GM19438 (cell line): Measurements from ENCODE around the gene FSHR.

ENCODE experiments used
- ATAC-seq: cut with Tn5 transposase; IDR thresholded peaks from one replicate; pipeline ENCODE4 v1.9.1; 2021; ENCODE audit warnings: low read depth; ENCODE audit not compliant: unreplicated experiment

Gene FSHR

GRCh38 chr2:49122107-49122506 lies 32.2 kb downstream of the FSHR start:
- ATAC-seq: no peak

- ATAC-seq: no peak
These were observed 41.3 kb downstream of the FSHR start for GRCh38 chr2:49113046-49113445.

- no peak for ATAC-seq
These were observed 42.9 kb downstream of the FSHR start for GRCh38 chr2:49111456-49111855.

GRCh38 chr2:49111006-49111405 lies 43.3 kb downstream of the FSHR start:
- no peak for ATAC-seq

DNA sequence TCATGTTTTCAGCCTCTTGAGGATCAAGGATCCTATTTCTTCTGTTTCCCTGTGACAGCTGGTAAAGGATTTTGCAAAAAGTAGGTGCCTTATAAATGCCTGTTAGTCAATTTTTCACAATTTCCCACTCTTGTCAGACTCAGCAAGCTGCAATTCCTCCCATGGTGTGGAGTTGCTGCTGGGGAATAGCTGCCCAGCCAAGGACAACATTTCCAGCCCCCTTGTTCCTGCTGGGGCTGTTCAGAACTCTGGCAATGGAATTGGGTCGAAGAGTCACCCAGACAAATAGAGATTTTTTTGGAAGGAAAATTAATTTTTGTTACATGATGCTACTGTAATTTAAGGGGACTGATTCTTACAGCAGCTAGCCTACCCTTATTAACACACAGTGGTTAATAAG lies 43.7 kb downstream of the FSHR start:
- ATAC-seq: no peak

- no peak for ATAC-seq
These were observed 45.5 kb downstream of the FSHR start for GRCh38 chr2:49108851-49109250.

DNA sequence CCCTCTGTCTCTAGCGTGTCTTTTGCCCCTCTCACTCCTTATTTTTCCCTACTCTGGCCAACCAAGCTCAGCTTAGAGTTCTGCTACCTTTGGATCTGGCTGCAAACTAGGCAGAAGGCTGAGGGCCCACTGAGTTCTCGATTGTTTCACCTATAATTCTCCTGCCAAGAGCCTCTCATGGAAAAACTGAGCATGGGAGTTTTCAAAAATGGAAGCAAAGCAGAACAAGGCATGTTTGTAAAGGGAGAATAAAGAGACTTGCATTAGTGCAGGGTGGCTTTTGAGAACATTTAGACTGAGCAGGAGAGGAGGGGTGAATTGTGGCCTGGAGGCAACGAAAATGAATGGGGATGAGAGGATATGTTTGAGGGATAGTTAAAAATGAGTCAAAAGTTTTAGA lies 45.9 kb downstream of the FSHR start:
- ATAC-seq: no peak

- ATAC-seq: no peak
These were observed 48.8 kb downstream of the FSHR start for GRCh38 chr2:49105506-49105905.

GRCh38 chr2:49102146-49102545 lies 52.2 kb downstream of the FSHR start:
- ATAC-seq: no peak

GRCh38 chr2:49080681-49081080 lies 73.6 kb downstream of the FSHR start:
- ATAC-seq: no peak

- no peak for ATAC-seq
These were observed 83.6 kb downstream of the FSHR start for GRCh38 chr2:49070716-49071115.

GRCh38 chr2:49069829-49070228 lies 84.5 kb downstream of the FSHR start:
- no peak for ATAC-seq

DNA sequence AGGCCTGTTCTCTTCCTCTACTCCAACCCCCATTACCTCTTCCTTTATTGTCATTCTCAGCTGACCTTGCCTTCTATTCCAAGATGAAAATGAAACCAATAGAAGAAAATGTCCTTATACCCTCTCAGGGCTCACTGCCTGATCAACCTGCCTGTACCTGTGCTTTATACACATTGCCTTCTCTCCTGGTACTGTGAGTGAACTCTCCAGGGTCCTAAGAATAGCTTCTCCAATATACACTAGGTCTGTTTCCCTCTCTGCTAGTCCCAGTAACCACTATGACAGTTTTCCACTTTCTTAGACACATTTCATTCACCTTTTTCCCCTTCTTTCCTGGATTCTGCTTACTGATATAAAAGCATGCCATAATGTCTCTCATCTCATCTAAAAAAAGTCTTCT lies 85.7 kb downstream of the FSHR start:
- ATAC-seq: no peak

DNA sequence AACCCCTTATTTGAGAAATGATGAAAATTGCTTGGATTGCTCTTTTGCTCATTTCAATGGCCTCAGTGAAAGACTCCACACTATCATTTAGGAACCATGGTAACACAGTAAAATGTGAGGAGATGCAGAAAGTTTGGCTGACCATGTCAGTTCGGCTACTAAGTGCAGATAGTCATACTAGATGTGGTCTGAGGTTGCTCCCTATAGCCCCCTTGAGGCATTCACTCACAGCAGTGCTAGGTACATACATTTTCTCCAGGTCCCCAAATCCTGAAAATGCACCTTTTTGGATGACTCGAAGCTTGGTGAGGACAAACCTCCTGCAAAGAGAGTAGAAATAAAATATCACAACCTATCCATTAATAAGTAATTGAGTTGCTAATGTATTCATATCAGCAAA lies 86.3 kb downstream of the FSHR start:
- no peak for ATAC-seq

GRCh38 chr2:49053156-49053555 lies 101.2 kb downstream of the FSHR start:
- ATAC-seq: no peak

- ATAC-seq: no peak
These were observed 104.0 kb downstream of the FSHR start for GRCh38 chr2:49050265-49050664.

DNA sequence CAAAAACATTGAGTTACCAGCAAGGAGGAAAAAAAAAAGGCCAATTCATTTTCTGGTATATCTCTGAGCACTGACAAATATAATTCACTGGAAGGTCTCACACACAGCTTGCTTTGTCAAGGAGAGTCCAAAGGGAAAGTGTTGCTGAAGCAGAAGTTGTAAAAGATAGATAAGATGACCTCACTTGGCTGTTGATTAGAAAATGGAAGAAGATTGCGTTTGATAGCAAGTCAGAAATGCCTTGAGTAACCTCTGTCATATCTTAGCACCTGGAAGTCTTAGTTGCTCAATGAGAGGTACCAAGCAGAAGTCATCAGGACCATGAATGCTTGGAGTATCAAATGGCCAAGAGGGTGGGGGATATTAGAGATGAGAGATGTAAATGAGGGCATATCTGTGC lies 105.2 kb downstream of the FSHR start:
- no peak for ATAC-seq

DNA sequence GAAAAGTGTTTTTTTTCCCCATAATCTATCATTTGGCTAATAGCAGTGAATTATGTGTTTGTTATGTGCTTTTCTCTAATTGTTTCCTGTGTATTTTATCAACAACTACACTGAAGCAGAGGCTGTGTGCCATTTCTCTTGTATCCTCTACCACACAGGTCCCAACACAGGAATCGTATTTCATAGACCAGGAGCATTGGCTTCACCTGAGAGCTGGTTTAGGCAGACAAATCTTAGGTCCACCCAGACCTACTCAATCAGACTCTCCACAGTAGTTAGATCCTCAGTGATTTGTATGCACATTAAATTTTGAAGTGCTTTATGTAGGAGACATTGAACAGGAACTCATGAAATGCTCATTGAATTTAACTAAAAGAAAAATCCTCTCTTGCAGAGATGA lies 109.2 kb downstream of the FSHR start:
- no peak for ATAC-seq

DNA sequence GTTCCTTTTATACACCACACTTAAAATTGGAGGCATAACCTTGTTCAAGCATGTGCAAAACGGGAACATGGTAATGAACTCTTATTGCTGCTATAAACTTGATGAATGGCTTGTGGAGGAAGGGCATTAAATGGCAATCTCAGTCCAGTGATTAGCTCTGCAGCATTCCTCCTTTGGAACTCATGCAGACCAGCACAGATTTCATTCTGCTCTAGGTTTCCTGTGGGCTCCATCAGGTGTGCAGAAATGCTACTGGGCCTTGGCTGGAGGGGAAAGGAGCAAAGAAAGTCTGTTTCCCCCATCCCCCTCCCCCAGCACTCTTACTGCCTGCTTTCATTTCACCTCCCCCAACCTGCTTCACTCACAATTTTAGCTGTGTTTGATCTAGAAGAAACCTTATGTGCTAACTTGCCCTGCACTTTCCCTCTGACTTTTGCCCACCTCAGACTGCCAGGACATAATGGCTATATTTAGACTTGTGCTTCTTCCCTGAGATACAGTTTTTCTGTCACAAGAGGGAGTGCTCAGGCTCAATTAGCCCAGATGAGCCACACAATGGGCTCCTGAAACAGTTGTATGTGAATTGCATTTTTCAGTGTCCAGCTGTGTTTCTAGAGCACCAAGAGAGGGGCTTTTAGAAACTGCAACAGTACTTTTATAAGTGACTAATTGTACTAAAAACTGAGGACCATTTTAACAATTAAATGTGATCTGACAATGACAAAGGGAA lies 109.8 kb downstream of the FSHR start:
- ATAC-seq: no peak

DNA sequence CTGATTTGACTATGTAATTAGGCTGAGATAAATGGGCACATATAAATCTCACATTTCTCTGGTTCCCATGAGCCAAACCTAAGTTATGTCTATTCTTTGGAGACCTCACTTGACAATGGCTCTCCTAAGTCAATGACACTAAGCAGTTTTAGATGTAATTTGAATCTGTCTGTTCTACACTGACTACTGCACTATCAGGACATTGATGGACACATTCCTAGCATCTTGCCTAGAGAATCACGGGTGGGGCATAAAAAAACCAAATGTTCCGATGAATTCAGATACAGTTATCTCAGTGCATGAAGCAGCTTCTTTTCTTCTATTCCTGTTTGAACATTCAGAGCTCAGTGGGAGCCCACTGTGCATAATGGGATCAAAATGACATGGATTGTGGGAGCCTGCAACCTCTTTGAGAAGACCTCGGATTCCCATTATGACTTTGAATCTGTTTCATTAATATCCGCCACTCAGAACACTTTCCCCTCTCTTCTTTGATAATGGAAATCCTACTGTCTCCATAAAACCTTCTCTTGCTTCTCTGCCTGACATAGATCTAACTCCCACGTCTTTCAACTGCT lies 110.8 kb downstream of the FSHR start:
- ATAC-seq: no peak

DNA sequence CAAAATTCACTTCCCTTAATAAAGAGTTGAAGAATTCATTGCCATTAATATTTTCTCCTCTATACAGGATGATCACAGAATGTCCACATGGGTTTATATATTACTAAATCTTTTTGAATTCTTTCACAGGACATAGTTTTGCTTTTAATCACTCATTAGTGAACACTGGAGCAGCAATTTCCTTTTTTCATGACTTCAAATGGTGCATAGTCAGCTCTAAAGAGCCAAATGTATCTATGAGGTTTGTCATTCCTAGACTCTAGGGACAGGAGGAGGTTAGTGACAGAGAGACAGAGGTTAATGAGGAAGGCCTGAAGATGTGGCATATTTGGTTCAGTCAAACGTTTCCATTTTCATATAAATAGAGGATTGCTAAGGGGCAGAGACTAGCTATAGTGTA lies 111.8 kb downstream of the FSHR start:
- no peak for ATAC-seq

DNA sequence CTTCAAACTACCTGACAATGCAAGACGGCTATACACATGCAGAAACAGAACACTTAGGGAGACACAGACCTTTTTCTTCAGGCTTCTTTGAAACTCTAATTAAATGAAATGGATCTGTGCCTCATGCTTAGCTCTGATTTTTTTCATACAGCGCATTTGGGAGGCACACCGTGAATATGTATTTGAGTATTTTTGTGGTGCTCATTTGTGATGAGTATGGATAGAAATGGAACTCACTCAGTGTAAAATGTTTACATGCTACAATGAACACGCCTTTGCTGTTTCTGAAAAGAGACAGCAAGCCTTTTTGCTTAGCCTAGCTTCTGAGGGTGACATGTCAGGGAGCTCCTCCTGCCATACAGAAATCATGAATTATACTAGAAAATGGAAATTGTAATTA lies 113.3 kb downstream of the FSHR start:
- no peak for ATAC-seq

DNA sequence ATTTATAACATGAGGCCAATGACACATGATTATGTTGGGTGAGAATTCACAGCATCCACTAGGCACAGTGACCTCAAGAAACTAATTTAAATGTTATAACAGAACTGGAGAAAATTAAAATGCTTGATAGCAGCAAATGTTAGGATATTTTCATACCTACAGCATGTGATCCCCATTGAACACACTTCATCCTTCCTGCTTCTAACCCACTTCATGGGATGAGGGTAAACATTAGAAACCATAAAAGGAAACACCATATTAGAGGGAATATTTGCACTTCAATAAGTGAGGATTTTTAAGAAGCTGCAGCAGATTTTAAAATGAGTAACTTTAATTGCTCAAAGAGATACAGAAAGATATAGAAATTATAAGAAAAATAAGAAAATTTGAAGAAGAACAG lies 117.1 kb downstream of the FSHR start:
- ATAC-seq: no peak
